Gastroesophageal sphincter (tissue), 3 donors: Measurements from ENCODE around the gene NLRC3.

ENCODE experiments used
- EP300 ChIP-seq: sonication (generic); formaldehyde crosslinking; IDR thresholded peaks from one replicate; pipeline ENCODE4 v1.6.1; 2017; ENCODE audit warnings: antibody characterized with exemption, mild to moderate bottlenecking
- POLR2A ChIP-seq, 2 donors: fragments of 450-650 bp; IDR thresholded peaks; one replicate each; pipeline ENCODE4 v1.6.1; 2017; ENCODE audit warnings: antibody characterized with exemption in 2 of 2, mild to moderate bottlenecking in 2 of 2, moderate library complexity in 1 of 2
- POLR2AphosphoS5 ChIP-seq: sonication (generic); formaldehyde crosslinking; IDR thresholded peaks from one replicate; pipeline ENCODE4 v1.6.1; 2017; ENCODE audit warnings: antibody characterized with exemption
- TF ChIP-seq, protein P1 (sequence below), 4 experiments: fragments of 200-600 bp in 2 of 4; fragments of 450-650 bp in 2 of 4; sonication (generic) in 1 of 4; IDR thresholded peaks; one replicate each; pipeline ENCODE4 v1.5.1; 2017 to 2019; ENCODE audit warnings: antibody characterized with exemption in 4 of 4, mild to moderate bottlenecking in 2 of 4, moderate library complexity in 2 of 4

DNA sequence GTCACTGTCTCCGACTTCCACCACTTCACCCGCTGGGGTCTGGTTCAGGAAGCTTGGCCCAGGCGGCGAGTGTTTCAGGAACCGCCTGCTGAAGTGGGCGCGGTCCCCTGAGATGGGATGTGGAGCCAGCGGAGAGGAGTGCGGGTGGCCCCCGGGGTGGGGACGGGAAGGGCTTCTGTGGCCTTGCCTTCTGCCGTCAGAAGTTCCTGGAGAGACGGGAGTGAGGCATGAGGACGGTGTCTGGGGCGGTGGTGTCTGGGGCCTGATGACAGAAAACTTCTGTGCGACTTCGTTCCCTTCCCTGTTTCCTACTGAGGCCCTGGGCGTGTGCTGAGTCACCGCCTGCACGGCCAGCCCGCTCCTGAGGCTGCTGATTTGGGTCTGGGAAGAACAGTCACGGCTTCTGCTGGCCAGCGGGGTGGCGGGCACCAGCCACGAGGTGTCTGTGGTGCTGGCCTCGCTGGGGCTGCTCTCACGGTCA lies 12.3 kb upstream of the NLRC3 start:
- TF ChIP-seq POLR2A (IDR thresholded peaks at IDR 0.05) (no peak), EP300 (no peak), POLR2AphosphoS5 (no peak)
- TF ChIP-seq, protein P1, sequence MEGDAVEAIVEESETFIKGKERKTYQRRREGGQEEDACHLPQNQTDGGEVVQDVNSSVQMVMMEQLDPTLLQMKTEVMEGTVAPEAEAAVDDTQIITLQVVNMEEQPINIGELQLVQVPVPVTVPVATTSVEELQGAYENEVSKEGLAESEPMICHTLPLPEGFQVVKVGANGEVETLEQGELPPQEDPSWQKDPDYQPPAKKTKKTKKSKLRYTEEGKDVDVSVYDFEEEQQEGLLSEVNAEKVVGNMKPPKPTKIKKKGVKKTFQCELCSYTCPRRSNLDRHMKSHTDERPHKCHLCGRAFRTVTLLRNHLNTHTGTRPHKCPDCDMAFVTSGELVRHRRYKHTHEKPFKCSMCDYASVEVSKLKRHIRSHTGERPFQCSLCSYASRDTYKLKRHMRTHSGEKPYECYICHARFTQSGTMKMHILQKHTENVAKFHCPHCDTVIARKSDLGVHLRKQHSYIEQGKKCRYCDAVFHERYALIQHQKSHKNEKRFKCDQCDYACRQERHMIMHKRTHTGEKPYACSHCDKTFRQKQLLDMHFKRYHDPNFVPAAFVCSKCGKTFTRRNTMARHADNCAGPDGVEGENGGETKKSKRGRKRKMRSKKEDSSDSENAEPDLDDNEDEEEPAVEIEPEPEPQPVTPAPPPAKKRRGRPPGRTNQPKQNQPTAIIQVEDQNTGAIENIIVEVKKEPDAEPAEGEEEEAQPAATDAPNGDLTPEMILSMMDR (IDR thresholded peaks at IDR 0.05): no peak
